Embryonic facial prominence (tissue), 1 donor: ENCODE results near the gene CDC26.
"Not testable (repeated sequence)": the region's sequence is repeated elsewhere in the genome, so short reads cannot be mapped to it uniquely, and the experiment has no call there.

Source experiments
- DNase-seq: peaks from one replicate; pipeline ENCODE4 v3.0.0-alpha.2; 2016; ENCODE audit errors: extremely low spot score

The CDC26 gene

GRCh38 chr9:113238202-113238858, 37.0 kb downstream of the CDC26 start:
- DNase-seq = no peak

DNA sequence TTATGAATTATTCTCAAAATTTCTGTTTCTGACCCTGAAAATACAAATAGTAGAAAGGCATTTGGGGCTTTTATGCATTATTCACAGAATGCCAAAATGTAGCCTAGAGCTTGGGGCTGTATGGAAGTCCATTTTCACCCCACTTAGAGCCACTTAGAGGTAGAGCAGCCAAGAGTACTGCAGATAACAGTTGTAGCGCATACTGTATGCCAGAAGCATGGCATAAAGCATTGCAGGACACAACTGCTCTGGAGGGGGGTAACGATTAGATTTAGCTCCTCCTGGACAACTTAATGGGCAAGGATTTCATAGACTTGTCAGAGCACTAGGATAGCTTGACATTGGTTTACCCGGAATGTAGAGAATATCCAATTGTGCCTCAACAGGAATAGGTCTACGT, 38.3 kb downstream of the CDC26 start:
- no peak for DNase-seq

DNA sequence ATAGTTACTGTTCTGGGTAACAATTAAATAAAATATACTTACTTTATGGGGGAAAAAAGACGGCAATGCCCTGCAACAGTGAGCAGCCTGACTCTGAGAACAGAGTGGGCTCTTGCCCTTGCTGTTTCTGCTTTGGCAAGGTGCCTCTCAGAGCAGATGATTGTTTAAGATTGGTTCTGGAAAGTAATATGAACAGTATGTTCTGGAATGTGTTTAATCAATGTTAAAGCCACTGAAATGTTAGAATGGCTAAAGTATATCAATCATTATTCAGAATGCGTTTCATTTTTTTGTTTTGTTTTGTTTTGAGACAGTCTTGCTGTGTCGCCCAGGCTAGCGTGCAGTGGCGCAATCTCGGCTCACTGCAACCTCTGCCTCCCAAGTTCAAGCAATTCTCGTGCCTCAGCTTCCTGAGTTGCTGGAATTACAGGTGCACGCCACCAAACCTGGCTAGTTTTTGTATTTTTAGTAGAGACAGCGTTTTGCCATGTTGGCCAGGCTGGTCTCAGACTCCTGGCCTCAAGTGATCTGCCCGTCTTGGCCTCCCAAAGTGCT, 39.6 kb downstream of the CDC26 start:
- not testable (repeated sequence) for DNase-seq

- DNase-seq = no peak
Observed at GRCh38 chr9:113231701-113232100, 43.7 kb downstream of the CDC26 start.

DNA sequence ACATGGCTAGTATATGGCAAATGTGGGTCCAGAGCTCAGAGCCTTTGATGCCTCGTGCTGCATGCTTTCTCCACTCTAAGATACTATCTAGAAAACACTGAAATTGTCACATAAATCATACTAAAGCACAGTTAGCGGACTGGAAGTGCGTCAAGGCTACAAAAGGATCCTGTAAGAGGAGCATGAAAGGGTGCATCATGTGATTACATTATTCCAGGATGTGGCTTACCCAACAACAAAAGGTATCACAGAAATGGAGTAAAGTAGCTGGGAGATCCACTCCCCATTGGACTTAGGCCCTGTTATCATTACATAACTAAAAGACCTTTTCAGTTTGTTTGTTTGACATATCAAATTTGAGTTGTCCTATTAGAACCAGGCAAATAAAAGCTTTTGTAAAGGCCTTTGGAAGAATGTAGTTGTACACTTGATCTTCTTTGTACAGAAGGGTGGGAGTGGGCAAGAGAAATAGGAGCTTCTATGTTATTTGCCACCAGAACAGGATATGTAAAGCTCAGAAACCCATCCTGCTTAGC, 47.2 kb downstream of the CDC26 start:
- DNase-seq = no peak

DNA sequence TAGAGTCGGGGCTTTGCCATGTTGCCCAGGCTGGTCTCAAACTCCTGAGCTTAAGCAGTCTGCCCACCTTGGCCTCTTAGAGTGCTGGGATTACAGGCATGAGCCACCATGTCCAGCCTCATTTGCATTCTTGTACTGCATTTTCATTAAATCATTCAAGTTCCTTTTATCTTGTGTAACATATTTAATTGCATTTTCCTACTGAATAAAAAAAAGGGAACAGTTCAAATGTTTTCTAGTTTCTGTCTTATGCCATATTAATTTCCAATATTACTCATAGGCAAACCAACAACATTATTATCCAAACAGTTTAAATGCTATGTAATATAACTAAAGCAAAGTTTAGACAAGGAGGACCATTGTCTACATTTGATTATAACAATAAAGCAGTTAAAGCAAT, 47.9 kb downstream of the CDC26 start:
- DNase-seq = no peak

DNA sequence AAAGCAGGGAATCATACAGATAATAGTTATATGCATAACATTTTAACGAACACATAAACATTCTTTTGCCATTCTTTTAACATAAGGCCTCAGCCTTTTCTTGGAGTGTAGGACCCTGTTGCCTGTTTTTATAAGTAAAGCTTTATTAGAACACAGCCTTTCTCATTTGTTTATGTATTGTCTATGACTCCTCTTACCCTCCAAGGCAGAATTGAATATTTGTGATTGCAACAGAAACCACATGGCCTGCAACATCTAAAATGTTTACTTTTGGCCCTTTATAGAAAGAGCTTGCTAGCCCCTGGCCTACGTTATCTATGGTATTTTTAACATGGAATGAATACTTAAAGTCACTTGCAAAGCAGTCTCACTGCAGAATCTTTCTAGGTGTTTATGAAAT, 51.4 kb downstream of the CDC26 start:
- DNase-seq = no peak

DNA sequence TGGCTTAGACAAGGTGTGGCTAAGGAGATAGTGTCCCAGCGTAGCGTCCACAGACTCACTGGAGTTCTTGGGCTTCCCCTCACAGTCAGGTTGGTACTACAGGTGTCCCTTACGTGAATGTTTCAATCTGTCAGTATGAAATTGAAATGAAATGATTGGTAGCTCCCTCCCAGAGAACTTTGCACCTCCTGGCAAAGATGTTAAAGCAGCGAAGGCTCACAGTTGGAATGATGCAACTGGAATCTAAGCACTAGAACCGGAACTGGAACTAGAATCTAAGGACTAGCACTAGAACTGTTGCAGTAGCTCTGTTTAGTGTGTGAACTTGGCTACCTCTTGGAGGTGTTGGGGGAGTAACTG, 52.9 kb downstream of the CDC26 start:
- no peak for DNase-seq

- no peak for DNase-seq
Observed at GRCh38 chr9:113221800-113222481, 53.4 kb downstream of the CDC26 start.

DNA sequence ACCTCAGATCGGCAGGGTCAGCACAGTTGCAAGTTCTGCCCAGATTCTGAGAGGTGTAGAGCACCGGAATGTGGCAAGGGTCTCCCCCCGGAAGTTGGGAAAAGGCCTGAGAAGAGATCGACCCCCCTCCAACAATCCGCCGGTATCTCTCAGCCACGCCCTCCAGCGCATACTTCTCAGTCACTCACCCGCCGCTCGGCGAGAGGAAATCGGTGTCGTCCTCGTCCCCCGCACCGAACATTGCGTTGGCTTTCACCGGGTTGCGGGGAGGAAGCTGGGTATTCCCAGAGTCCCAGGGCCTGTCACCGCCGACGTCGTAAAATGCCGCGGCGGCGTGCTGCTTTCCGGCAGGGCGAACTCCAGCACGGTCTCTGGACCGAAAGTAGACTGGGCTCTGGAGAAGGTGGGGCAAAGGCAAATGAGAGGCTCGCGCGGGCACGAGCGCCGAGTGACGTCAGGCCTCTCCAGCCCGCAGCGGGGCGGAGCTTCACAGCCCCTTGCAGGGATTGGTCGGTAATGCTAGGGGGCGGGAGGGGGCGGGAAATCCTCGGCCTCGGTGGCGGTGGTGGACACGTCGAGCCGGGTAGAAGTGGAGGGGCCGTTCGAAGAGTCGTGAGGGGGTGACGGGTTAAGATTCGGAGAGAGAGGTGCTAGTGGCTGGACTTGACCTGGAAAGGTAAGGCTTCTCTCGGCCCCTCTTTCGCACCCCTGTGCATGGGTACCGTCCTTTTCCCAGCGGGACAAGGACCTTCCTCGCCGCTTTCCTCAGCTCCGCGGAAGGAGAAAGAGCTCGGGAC, 54.2 kb downstream of the CDC26 start, which contains the start of the genes FKBP15 and SLC31A1:
Gene FKBP15, minus strand, starts transcription at position 275 of the 797 bp plus-strand sequence. Its CDS starts 34 bp downstream, at position 241.
Gene SLC31A1, plus strand, starts transcription at position 542 of the 797 bp plus-strand sequence. CDS start 34,605 bp downstream, outside the sequence.
- DNase-seq = peak; percentile 97

DNA sequence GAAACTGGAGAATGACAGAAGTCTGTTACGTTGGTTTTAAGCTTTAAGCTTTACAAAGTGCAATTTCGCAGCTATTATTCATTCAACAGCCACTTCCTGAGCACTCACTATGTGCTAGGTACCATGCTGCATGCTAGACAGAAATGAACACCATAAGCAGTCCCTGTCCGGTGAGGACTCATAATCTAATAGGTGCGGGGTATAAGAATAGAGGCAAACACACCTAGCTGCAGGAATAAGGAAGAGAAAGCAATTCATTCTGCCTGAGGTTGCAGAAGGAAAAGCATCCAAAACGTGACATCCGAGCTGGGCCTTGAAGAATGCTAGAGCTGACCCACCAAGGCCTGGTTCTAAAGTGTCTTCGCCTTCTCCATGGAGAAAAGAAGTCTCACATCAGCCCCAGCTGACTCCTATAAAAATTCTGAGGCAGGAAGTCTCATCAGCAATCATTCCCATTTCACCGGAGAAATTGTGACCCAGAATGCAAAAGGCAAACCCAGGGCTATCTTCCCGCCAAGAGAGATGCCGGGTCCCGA, 54.8 kb downstream of the CDC26 start:
- no peak for DNase-seq

DNA sequence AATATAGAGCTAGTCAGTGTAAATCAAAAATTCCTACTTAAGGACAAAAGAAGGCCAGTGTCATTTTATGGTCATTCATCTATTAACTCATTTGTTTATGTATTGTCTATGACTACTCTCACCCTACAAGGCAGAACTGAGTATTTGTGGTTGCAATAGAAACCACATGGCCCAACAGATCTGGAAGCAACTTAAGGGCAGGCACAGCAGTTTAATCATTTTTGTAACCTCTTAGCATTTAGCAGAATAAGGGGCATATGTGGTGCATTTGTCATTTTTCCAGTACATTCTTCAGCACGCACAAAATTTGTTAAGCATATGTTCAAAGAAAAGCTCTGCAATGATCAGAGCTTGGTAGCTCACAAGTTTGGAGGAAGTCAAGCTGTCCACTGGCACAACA, 55.4 kb downstream of the CDC26 start:
- no peak for DNase-seq

- no peak for DNase-seq
Observed at GRCh38 chr9:113219186-113219936, 56.0 kb downstream of the CDC26 start.
